OCI-LY1 (cell line): Measurements from ENCODE around the gene STK32B.

ENCODE experiments used
- CTCF ChIP-seq: fragments of 200-600 bp; sonication (generic), shearing (Covaris generic); IDR thresholded peaks from 2 replicates; pipeline ENCODE4 v1.5.1; 2017; ENCODE audit warnings: mild to moderate bottlenecking, antibody characterized with exemption, low read length, moderate library complexity, mixed read lengths
- EZH2 ChIP-seq: fragments of 200-600 bp; sonication (generic), shearing (Covaris generic); IDR thresholded peaks from 2 replicates; pipeline ENCODE4 v1.8.0; 2017; ENCODE audit warnings: borderline replicate concordance, mixed run types, mild to moderate bottlenecking, antibody characterized with exemption, low read length, moderate library complexity, mixed read lengths

- TF ChIP-seq CTCF (no peak), EZH2 (no peak)
Measured at GRCh38 chr4:5141802-5142201, 90.5 kb downstream of the STK32B start.
